Coronary artery (tissue), 2 donors: ENCODE results near the gene STIMATE.

Experiments
- DNase-seq: peaks from one replicate; pipeline ENCODE4 v3.0.0-alpha.2; 2017; ENCODE audit warnings: low spot score
- H3K27ac ChIP-seq, 2 donors: fragments of 200-600 bp; sonication (generic); one replicate each; pipeline ENCODE4 v1.5.1; 2016 to 2019
- H3K4me3 ChIP-seq: fragments of 200-600 bp; sonication (generic); 2 replicates; pipeline ENCODE4 v1.5.1; 2016; ENCODE audit warnings: mild to moderate bottlenecking, moderate library complexity
- CTCF ChIP-seq: fragments of 200-600 bp; sonication (generic); IDR thresholded peaks from one replicate; pipeline ENCODE4 v1.5.1; 2019; ENCODE audit warnings: antibody characterized with exemption

Gene STIMATE

GRCh38 chr3:52844290-52844975 lies 52.9 kb downstream of the STIMATE start:
- DNase-seq: no peak
- H3K4me3 ChIP-seq: peak overlapping the region; percentile 18
- no peak for TF ChIP-seq CTCF
- peak overlapping the region; percentile 93 to 94 for H3K27ac ChIP-seq

GRCh38 chr3:52843881-52844280 lies 53.5 kb downstream of the STIMATE start:
- TF ChIP-seq CTCF: no peak
- DNase-seq: no peak
- peak overlapping the region; percentile 93 to 94 for H3K27ac ChIP-seq
- no peak overlapping the region for H3K4me3 ChIP-seq

GRCh38 chr3:52843108-52843865 lies 54.1 kb downstream of the STIMATE start:
- Histone ChIP-seq H3K27ac (peak overlapping the region; percentile 93 to 94), H3K4me3 (no peak overlapping the region)
- TF ChIP-seq CTCF: no peak
- DNase-seq: no peak

GRCh38 chr3:52842424-52842823 lies 54.9 kb downstream of the STIMATE start:
- no peak for TF ChIP-seq CTCF
- no peak overlapping the region for H3K4me3 ChIP-seq
- H3K27ac ChIP-seq: peak overlapping the region; percentile 93 to 94
- DNase-seq: no peak

GRCh38 chr3:52841981-52842340 lies 55.4 kb downstream of the STIMATE start:
- DNase-seq: no peak

GRCh38 chr3:52841211-52841980 lies 56.0 kb downstream of the STIMATE start:
- no peak overlapping the region for H3K4me3 ChIP-seq
- TF ChIP-seq CTCF: no peak
- DNase-seq: no peak
- peak overlapping the region in 1 of 2 donors; percentile 93 for H3K27ac ChIP-seq

More at GRCh38 chr3:52841981-52842340, 55.4 kb downstream of the STIMATE start:
- Histone ChIP-seq H3K27ac (peak overlapping the region in 1 of 2 donors; percentile 93), H3K4me3 (no peak overlapping the region)
- no peak for TF ChIP-seq CTCF
